ENCODE measurements around the gene OXT. TPM values are rescaled to one million over a fixed set of nuclear protein-coding genes. Genes with fewer than 3 reads are reported as not detected.

The OXT gene
- total and polyA plus RNA-seq, 2 of the 4 experiments (the other 2 are of a cell fraction), result not detected

DNA sequence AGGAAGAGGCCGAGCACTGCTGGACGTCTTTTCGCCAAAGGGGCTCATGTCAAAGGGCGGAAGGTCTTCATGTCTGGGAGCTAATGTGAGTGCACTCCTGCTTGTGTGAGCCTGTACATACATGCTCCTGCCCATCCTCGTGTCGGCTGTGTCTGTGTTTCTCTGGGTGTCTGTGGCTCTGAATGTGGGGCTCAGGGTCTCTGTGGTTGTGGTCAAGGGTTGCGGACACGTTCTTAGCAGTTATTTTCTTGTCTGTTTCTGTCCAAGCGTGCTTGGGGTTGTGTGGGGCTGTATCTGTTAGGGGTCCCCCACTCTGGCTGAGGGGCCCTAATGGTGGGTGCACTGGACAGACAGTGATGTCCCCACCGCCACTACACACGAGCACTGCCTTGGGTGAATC, 10.2 kb downstream of the OXT start:
- POLR2A ChIA-PET (ENCODE audit: unreplicated experiment), result no interaction called here

More for the DNA sequence above, 10.2 kb downstream of the OXT start:
- Histone ChIP-seq H3K4me2 (ENCODE audit: low read depth, low read length) (no peak overlapping the region), H3K9me1 (ENCODE audit: insufficient read depth, low read length) (peaks cover 2% of the 10 kb centered on the region; the same call in 1 of the 2 replicates), H2BK5ac (ENCODE audit: low read depth, low read length, poor library complexity, severe bottlenecking) (no peak overlapping the region), H2BK15ac (ENCODE audit: low read depth, low read length) (no peak overlapping the region), H2BK20ac (ENCODE audit: low read depth, low read length) (no peak overlapping the region), H3K18ac (ENCODE audit: low read depth, low read length) (no peak overlapping the region), H4K5ac (ENCODE audit: low read depth, low read length) (no peak overlapping the region), H3K4ac (ENCODE audit: low read depth, low read length) (no peak overlapping the region), H2AK5ac (ENCODE audit: low read depth, low read length) (no peak overlapping the region), H4K20me1 (ENCODE audit: insufficient read depth, low read length) (no peaks in the 10 kb centered on the region), H2BK120ac (ENCODE audit: low read depth, low read length) (no peak overlapping the region), H3K9ac (ENCODE audit: low read depth, low read length) (no peak overlapping the region), H3K4me1 (ENCODE audit: control insufficient read depth, insufficient read depth, low read length) (no peaks in the 10 kb centered on the region; the same call in 1 of the 2 replicates), H3K56ac (ENCODE audit: extremely low read depth, insufficient read depth, low read length) (no peak overlapping the region), H2AFZ (replicated peaks; ENCODE audit: low read length, poor library complexity) (peak overlapping the region; percentile 58), H4K8ac (ENCODE audit: low read depth in 2 of 2, low read length in 2 of 2) (no peak overlapping the region), H4K91ac (ENCODE audit: insufficient read depth, low read depth, low read length) (no peak overlapping the region), H3K23ac (ENCODE audit: low read depth, low read length) (no peak overlapping the region), H2AK9ac (replicated peaks; ENCODE audit: low read depth, low read length, poor library complexity) (no peak overlapping the region), H3K36me3 (ENCODE audit: control insufficient read depth, insufficient read depth, low read length) (no peaks in the 10 kb centered on the region), H3K27me3 (ENCODE audit: control insufficient read depth, insufficient read depth, low read length) (peaks cover 52% of the 10 kb centered on the region), H3K4me3 (ENCODE audit: insufficient read depth, low read depth, low read length) (no peak overlapping the region), H3K9me3 (ENCODE audit: control insufficient read depth, insufficient read depth, low read length) (no peaks in the 10 kb centered on the region; the same call in 1 of the 2 replicates), H3K14ac (replicated peaks; ENCODE audit: low read depth, low read length) (no peak overlapping the region), H3K79me1 (ENCODE audit: low read depth in 1 of 2, low read length in 2 of 2) (no peaks in the 10 kb centered on the region), H3K27ac (ENCODE audit: insufficient read depth, low read length) (no peak overlapping the region)
- ATAC-seq (ENCODE audit: low read depth) (no peak), DNase-seq (no peak)
- WGBS, 2 experiments (ENCODE audit: extremely low coverage in 2 of 2, insufficient read length in 1 of 2), result 90% methylated on average over 4 of the region's 11 CpGs; no CpG with 5 or more reads in 1 of the 2 experiments
- CTCF ChIA-PET, result no interaction called here
- TF ChIP-seq, protein P1, sequence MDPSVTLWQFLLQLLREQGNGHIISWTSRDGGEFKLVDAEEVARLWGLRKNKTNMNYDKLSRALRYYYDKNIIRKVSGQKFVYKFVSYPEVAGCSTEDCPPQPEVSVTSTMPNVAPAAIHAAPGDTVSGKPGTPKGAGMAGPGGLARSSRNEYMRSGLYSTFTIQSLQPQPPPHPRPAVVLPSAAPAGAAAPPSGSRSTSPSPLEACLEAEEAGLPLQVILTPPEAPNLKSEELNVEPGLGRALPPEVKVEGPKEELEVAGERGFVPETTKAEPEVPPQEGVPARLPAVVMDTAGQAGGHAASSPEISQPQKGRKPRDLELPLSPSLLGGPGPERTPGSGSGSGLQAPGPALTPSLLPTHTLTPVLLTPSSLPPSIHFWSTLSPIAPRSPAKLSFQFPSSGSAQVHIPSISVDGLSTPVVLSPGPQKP (IDR thresholded peaks at IDR 0.05; ENCODE audit: borderline replicate concordance, low read depth, low read length), result no peak
- no peak for TF ChIP-seq BHLHE40 (IDR thresholded peaks at IDR 0.05; ENCODE audit: low read depth, low read length)
- TF ChIP-seq SMC3 (IDR thresholded peaks at IDR 0.05; ENCODE audit: low read depth, low read length), result no peak
- TF ChIP-seq MAFK (IDR thresholded peaks at IDR 0.05; ENCODE audit: low read depth, low read length), result no peak
- no peak for TF ChIP-seq MXI1 (IDR thresholded peaks at IDR 0.05; ENCODE audit: borderline replicate concordance, low read depth, low read length)
- TF ChIP-seq POLR2A (IDR thresholded peaks at IDR 0.05; ENCODE audit: low read depth, low read length), result no peak
- no peak for TF ChIP-seq CHD1 (IDR thresholded peaks at IDR 0.05; ENCODE audit: low read depth, low read length)
- intact Hi-C loops (cut with micrococcal nuclease), result no loop called here
- no TSS peak for BruUV-seq (replicated peaks)
- in situ Hi-C loops (cut with MboI; ENCODE audit: low sequenced_read_pairs), result no loop called here
- dilution Hi-C loops (cut with HindIII; ENCODE audit: low sequenced_read_pairs, unreplicated experiment), result no loop called here

Data from IMR-90 (cell line).